K562 (cell line): Measurements from ENCODE around the gene TSPYL2. TPM values are rescaled to one million over a fixed set of nuclear protein-coding genes. Genes with fewer than 3 reads are reported as not detected.

Source experiments
- ATAC-seq: fragments of 200-7000 bp; cut with Tn5 transposase; 3 replicates; pipeline ENCODE4 v1.9.1; 2020; ENCODE audit warnings: moderate library complexity
- BruUV-seq: library from RNA; stranded (reverse); fragments of 400-500 nt; replicated peaks from 2 replicates; lab custom pipeline; 2021; lab: Mats Ljungman, UMichigan
- CTCF ChIA-PET: fragments of 300-600 bp; formaldehyde crosslinking; extraction: SDS; loops from one replicate; lab custom pipeline; 2021; ENCODE audit warnings: low intra/inter-chr PET ratio; lab: Yijun Ruan, JAX
- POLR2A ChIA-PET: fragments of 300-600, 350-650 bp; sonication (Branson Sonifier 250); formaldehyde crosslinking; extraction: SDS; loops from one replicate; lab custom pipeline; 2021; ENCODE audit warnings: antibody characterized with exemption, inconsistent platforms; lab: Yijun Ruan, JAX
- DNase-seq, 4 experiments: peaks; one replicate each; pipeline versions ENCODE4 v3.0.0 to v3.0.0-alpha.2; 2011 to 2018; ENCODE audit warnings: low spot score in 3 of 4, mixed read lengths in 3 of 4; ENCODE audit errors: extremely low read depth in 1 of 4
- FAIRE-seq: peaks from 2 replicates; lab custom pipeline; 2011; peaks lifted over from hg19 to GRCh38; lab: Jason Lieb, UNC
- H2AFZ ChIP-seq: 2 replicates; pipeline ENCODE4 v1.6.0; 2011; ENCODE audit warnings: low read depth, low read length, control low read depth, inconsistent platforms
- H3K27ac ChIP-seq: fragments of 200-600 bp; 3 replicates; pipeline ENCODE4 v1.8.0; 2011; ENCODE audit warnings: low read depth, mild to moderate bottlenecking, control low read depth, inconsistent platforms, low read length, moderate library complexity, mixed read lengths; ENCODE audit errors: extremely low read depth
- H3K27me3 ChIP-seq, 2 experiments: fragments of 300-600 bp in 1 of 2; 2 replicates in 1 of 2; 3 replicates in 1 of 2; pipeline versions ENCODE4 v1.6.0 to v1.8.0; 2011; ENCODE audit warnings: inconsistent platforms in 2 of 2, low read length in 2 of 2, mild to moderate bottlenecking in 1 of 2, mixed read lengths in 1 of 2, moderate library complexity in 1 of 2; ENCODE audit not compliant: control insufficient read depth in 2 of 2, insufficient read depth in 2 of 2
- H3K36me3 ChIP-seq: fragments of 300-600 bp; 3 replicates; pipeline ENCODE4 v1.8.0; 2011; ENCODE audit warnings: mild to moderate bottlenecking, low read length, inconsistent platforms; ENCODE audit not compliant: control insufficient read depth, insufficient read depth
- H3K4me1 ChIP-seq, 2 experiments: fragments of 200-600 bp in 1 of 2; replicated peaks in 1 of 2; 2 replicates in 1 of 2; 3 replicates in 1 of 2; pipeline versions ENCODE4 v1.5.1 to v1.8.0; 2011; ENCODE audit warnings: inconsistent platforms in 2 of 2, low read length in 2 of 2, mild to moderate bottlenecking in 1 of 2, mixed read lengths in 1 of 2, moderate library complexity in 1 of 2; ENCODE audit not compliant: control insufficient read depth in 2 of 2, insufficient read depth in 2 of 2
- H3K4me2 ChIP-seq: 2 replicates; pipeline ENCODE4 v1.6.1; 2011; ENCODE audit warnings: low read length, control low read depth, inconsistent platforms, mixed read lengths; ENCODE audit not compliant: insufficient read depth
- H3K4me3 ChIP-seq: fragments of 200-600 bp; sonication (generic), shearing (Covaris generic); 2 replicates; pipeline ENCODE4 v1.5.1; 2016; ENCODE audit warnings: control low read depth, inconsistent platforms
- H3K79me2 ChIP-seq: fragments of 200-600 bp; 3 replicates; pipeline ENCODE4 v1.8.0; 2011; ENCODE audit warnings: low read length, inconsistent platforms; ENCODE audit not compliant: control insufficient read depth, insufficient read depth
- H3K9ac ChIP-seq, 2 experiments: 2 replicates each; pipeline versions ENCODE4 v1.6.0 to v1.6.1; 2011; ENCODE audit warnings: low read depth in 2 of 2, low read length in 2 of 2, control low read depth in 1 of 2, inconsistent platforms in 1 of 2, mild to moderate bottlenecking in 1 of 2, mixed read lengths in 1 of 2; ENCODE audit not compliant: insufficient read depth in 1 of 2
- H3K9me1 ChIP-seq: one replicate; pipeline ENCODE4 v1.6.0; 2011; ENCODE audit warnings: inconsistent platforms, mild to moderate bottlenecking, low read length, moderate library complexity; ENCODE audit not compliant: control insufficient read depth, insufficient read depth
- H3K9me3 ChIP-seq: replicated peaks from 2 replicates; pipeline ENCODE4 v1.5.1; 2011; ENCODE audit warnings: low read depth, low read length, inconsistent platforms; ENCODE audit not compliant: control insufficient read depth, insufficient read depth
- H4K20me1 ChIP-seq: replicated peaks from 2 replicates; pipeline ENCODE4 v1.6.1; 2011; ENCODE audit warnings: low read length, inconsistent platforms, mixed read lengths; ENCODE audit not compliant: control insufficient read depth, insufficient read depth
- ARNT ChIP-seq, 2 experiments: fragments of 450-650 bp; IDR thresholded peaks; 2 replicates each; pipeline ENCODE4 v1.6.1; 2016; ENCODE audit warnings: mild to moderate bottlenecking in 1 of 2
- CHD4 ChIP-seq: fragments of 200-600 bp; sonication (generic); IDR thresholded peaks from 3 replicates; pipeline ENCODE4 v1.6.1; 2012; ENCODE audit warnings: low read depth, mild to moderate bottlenecking, mixed read lengths, low read length, inconsistent platforms; ENCODE audit not compliant: insufficient read depth, insufficient replicate concordance, poor library complexity, severe bottlenecking
- FOSL1 ChIP-seq: fragments of 200-800 bp; sonication (Bioruptor generic); conservative IDR thresholded peaks from 2 replicates; pipeline ENCODE4 v1.6.1; 2016; ENCODE audit warnings: missing genetic modification characterization, missing compliant biosample characterization
- GTF2E2 ChIP-seq: fragments of 200-800 bp; sonication (Bioruptor generic); IDR thresholded peaks from 2 replicates; pipeline ENCODE4 v1.6.1; 2016; ENCODE audit warnings: missing genetic modification characterization, missing compliant biosample characterization
- HDAC1 ChIP-seq, 2 experiments: fragments of 450-650 bp; IDR thresholded peaks; 2 replicates each; pipeline ENCODE4 v1.6.1; 2016 to 2017; ENCODE audit warnings: inconsistent platforms in 1 of 2, mild to moderate bottlenecking in 1 of 2, moderate library complexity in 1 of 2
- HDAC6 ChIP-seq: IDR thresholded peaks from 2 replicates; pipeline ENCODE4 v1.6.1; 2012; ENCODE audit warnings: low read depth, mild to moderate bottlenecking, control low read depth, inconsistent platforms, low read length, moderate library complexity
- HES1 ChIP-seq: fragments of 450-650 bp; IDR thresholded peaks from 2 replicates; pipeline ENCODE4 v1.6.1; 2016; ENCODE audit warnings: low read depth, mild to moderate bottlenecking, moderate library complexity
- HNRNPL ChIP-seq: fragments of 200-400 bp; formaldehyde crosslinking; IDR thresholded peaks from 2 replicates; pipeline ENCODE4 v1.6.1; 2017; ENCODE audit warnings: low read depth, mild to moderate bottlenecking, low read length
- JUNB ChIP-seq: fragments of 450-650 bp; formaldehyde crosslinking; conservative IDR thresholded peaks from 2 replicates; pipeline ENCODE4 v1.4.0; 2020; ENCODE audit warnings: mild to moderate bottlenecking
- MECOM ChIP-seq: fragments of 250-450 bp; sonication (Bioruptor Pico); IDR thresholded peaks from 2 replicates; pipeline ENCODE4 v1.8.0; 2022; ENCODE audit warnings: inconsistent platforms
- RBBP5 ChIP-seq: fragments of 200-600 bp; sonication (generic); IDR thresholded peaks from 2 replicates; pipeline ENCODE4 v1.6.1; 2012; ENCODE audit warnings: borderline replicate concordance, mild to moderate bottlenecking, low read length, control low read depth, inconsistent platforms; ENCODE audit not compliant: insufficient read depth, poor library complexity, severe bottlenecking
- SETDB1 ChIP-seq: IDR thresholded peaks from one replicate; pipeline ENCODE4 v1.6.1; 2012; ENCODE audit warnings: low read length, control low read depth, inconsistent platforms
- SMARCA5 ChIP-seq: fragments of 450-650 bp; IDR thresholded peaks from 2 replicates; pipeline ENCODE4 v1.6.1; 2016
- SNIP1 ChIP-seq: fragments of 450-650 bp; IDR thresholded peaks from 2 replicates; pipeline ENCODE4 v1.7.1; 2017; ENCODE audit warnings: low read depth, mild to moderate bottlenecking
- ZNF277 ChIP-seq: fragments of 250-450 bp; sonication (Bioruptor Pico); IDR thresholded peaks from 2 replicates; pipeline ENCODE4 v1.8.0; 2022; ENCODE audit warnings: inconsistent platforms, mild to moderate bottlenecking, moderate library complexity, borderline replicate concordance
- ZNF507 ChIP-seq: conservative IDR thresholded peaks from 2 replicates; pipeline ENCODE4 v1.6.1; 2017; ENCODE audit warnings: missing genetic modification characterization, missing compliant biosample characterization
- ZNF696 ChIP-seq: fragments of 250-450 bp; sonication (Bioruptor Pico); conservative IDR thresholded peaks from 2 replicates; pipeline ENCODE4 v1.4.0; 2020; ENCODE audit warnings: mild to moderate bottlenecking, moderate library complexity
- WGBS: fragments of 100-300 bp; shearing (Covaris generic); methylation state at CpG from one replicate; pipeline ENCODE4 v1.1.6; 2016; ENCODE audit warnings: low coverage, mixed read lengths; ENCODE audit not compliant: insufficient coverage; ENCODE audit errors: missing lambda C conversion rate; 5-methylcytosine and 5-hydroxymethylcytosine counted together
- in situ Hi-C: fragments of 300-500 bp; cut with MboI; formaldehyde crosslinking; loops from 4 replicates; pipeline ENCODE4 v1.15.0; 2018; ENCODE audit warnings: inconsistent platforms, mixed read lengths
- intact Hi-C: fragments of 100-400 bp; cut with micrococcal nuclease; formaldehyde crosslinking; loops from 2 replicates; pipeline ENCODE4 v1.14.2; 2022
- polyA plus RNA-seq, 8 experiments: library from polyadenylated mRNA; depleted of rRNA in 4 of 8; stranded (reverse) in 5 of 8; unstranded in 3 of 8; fragments of >200 nt; fragmentation: Nextera tagmentation in 2 of 8; fragmentation: Illumina TruSeq in 1 of 8; extraction: Ambion mirVana in 2 of 8; extraction: Trizol in 1 of 8; gene quantifications; 2 replicates each; pipeline versions ENCODE4 v1.2.1 to v1.2.3, GENCODE V29; 2011 to 2014; ENCODE audit warnings: inconsistent platforms in 1 of 8, missing spikeins in 1 of 8
- total RNA-seq, 7 experiments: library from RNA; depleted of rRNA in 6 of 7; stranded (reverse); fragments of >200 nt in 6 of 7; fragmentation: Illumina TruSeq in 2 of 7; extraction: Trizol in 2 of 7; gene quantifications; 2 replicates each; pipeline versions ENCODE4 v1.2.1 to v1.2.3, GENCODE V29; 2011 to 2021; ENCODE audit warnings: low replicate concordance in 1 of 7

TSPYL2 gene
- total and polyA plus RNA-seq, 9 of the 15 experiments (the other 6 are each of a cell fraction or from before 2014, with no cell fraction given) = 0.41 to 20.0 (median 10.8) TPM

GRCh38 chrX:53075011-53075410 is 7.2 kb upstream of the TSPYL2 start (continued):
- TF ChIP-seq HDAC1 (IDR thresholded peaks at IDR 0.05) (peak in 1 of 2 experiments; percentile 22; a peak in 1 of 4 replicates), ZNF277 (CRISPR knock-in tag) (no peak), JUNB (no peak), GTF2E2 (tag) (no peak), SMARCA5 (peak; percentile 92; the same call in 1 of the 2 replicates), RBBP5 (no peak), FOSL1 (tag) (peak; percentile 55), HDAC6 (no peak), CHD4 (no peak)
- TF ChIP-seq, all 486 proteins: peak for 15

GRCh38 chrX:53076671-53077070 is 5.5 kb upstream of the TSPYL2 start:
- ChIA-PET CTCF (no interaction called here), POLR2A (no interaction called here)
- DNase-seq (no peak), FAIRE-seq (no peak), ATAC-seq (no peak)
- in situ Hi-C loops (no loop called here), intact Hi-C loops (loop anchor here (10.0 kb wide), 1 partner anchor 148 kb away; the partner anchor contains the start of gene KDM5C)
- Histone ChIP-seq H4K20me1 (no peaks in the 10 kb centered on the region), H2AFZ (no peak overlapping the region), H3K4me3 (no peak overlapping the region), H3K9me3 (no peaks in the 10 kb centered on the region), H3K27me3 (no peaks in the 10 kb centered on the region), H3K36me3 (no peaks in the 10 kb centered on the region), H3K9ac (no peak overlapping the region), H3K79me2 (no peaks in the 10 kb centered on the region), H3K4me1 (peaks cover 0 to 17% of the 10 kb centered on the region in 2 experiments; a peak in 3 of 5 replicates), H3K27ac (no peak overlapping the region), H3K4me2 (no peak overlapping the region), H3K9me1 (no peaks in the 10 kb centered on the region)
- TF ChIP-seq HES1 (no peak), MECOM (CRISPR knock-in tag) (no peak), SETDB1 (no peak), ZNF696 (CRISPR knock-in tag) (no peak), SNIP1 (no peak), ARNT (IDR thresholded peaks at IDR 0.05) (no peak), JUNB (no peak), HNRNPL (no peak), ZNF507 (tag) (no peak)
- no TSS peak for BruUV-seq
- 83% methylated on average over 14 of the region's 21 CpGs for WGBS
